ENCODE results near the gene SPTB.

DNA sequence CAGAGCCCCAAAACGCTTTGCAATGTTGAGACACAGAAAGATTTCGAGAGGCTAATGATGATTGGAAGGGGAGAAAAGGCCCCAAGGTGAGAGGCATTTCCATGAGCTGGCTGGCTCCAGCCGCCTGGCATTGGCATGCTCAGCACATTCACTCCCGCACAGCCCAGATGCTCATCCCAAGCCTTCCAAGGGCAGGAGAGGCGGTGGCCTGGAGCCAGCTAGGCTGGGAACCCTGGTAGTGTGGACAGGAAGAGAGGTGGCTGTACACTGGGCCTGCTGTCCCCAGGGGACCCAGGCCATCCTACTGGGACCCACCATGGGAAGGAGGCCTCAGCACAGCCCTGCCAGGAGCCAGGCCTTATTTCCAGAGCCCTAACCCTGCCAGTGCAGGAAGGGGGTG, 72.2 kb downstream of the SPTB start:
- TF ChIP-seq, protein P1, sequence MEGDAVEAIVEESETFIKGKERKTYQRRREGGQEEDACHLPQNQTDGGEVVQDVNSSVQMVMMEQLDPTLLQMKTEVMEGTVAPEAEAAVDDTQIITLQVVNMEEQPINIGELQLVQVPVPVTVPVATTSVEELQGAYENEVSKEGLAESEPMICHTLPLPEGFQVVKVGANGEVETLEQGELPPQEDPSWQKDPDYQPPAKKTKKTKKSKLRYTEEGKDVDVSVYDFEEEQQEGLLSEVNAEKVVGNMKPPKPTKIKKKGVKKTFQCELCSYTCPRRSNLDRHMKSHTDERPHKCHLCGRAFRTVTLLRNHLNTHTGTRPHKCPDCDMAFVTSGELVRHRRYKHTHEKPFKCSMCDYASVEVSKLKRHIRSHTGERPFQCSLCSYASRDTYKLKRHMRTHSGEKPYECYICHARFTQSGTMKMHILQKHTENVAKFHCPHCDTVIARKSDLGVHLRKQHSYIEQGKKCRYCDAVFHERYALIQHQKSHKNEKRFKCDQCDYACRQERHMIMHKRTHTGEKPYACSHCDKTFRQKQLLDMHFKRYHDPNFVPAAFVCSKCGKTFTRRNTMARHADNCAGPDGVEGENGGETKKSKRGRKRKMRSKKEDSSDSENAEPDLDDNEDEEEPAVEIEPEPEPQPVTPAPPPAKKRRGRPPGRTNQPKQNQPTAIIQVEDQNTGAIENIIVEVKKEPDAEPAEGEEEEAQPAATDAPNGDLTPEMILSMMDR (IDR thresholded peaks at IDR 0.05), result no peak
- TF ChIP-seq POLR2AphosphoS5 (IDR thresholded peaks at IDR 0.05), result no peak
